ENCODE measurements around the gene MTX1.
"Not testable (repeated sequence)": the region's sequence is repeated elsewhere in the genome, so short reads cannot be mapped to it uniquely, and the experiment has no call there.

- TF ChIP-seq TAF1, POLR2AphosphoS5, POU2F2, POLR2A, SPI1 (IDR thresholded peaks at IDR 0.05; ENCODE audit: low read depth, low read length): not testable (repeated sequence)
Observed at GRCh38 chr1:155212051-155212440, 3.6 kb downstream of the MTX1 start.
